Measurements from ENCODE around the gene KLF13.

Gene KLF13

DNA sequence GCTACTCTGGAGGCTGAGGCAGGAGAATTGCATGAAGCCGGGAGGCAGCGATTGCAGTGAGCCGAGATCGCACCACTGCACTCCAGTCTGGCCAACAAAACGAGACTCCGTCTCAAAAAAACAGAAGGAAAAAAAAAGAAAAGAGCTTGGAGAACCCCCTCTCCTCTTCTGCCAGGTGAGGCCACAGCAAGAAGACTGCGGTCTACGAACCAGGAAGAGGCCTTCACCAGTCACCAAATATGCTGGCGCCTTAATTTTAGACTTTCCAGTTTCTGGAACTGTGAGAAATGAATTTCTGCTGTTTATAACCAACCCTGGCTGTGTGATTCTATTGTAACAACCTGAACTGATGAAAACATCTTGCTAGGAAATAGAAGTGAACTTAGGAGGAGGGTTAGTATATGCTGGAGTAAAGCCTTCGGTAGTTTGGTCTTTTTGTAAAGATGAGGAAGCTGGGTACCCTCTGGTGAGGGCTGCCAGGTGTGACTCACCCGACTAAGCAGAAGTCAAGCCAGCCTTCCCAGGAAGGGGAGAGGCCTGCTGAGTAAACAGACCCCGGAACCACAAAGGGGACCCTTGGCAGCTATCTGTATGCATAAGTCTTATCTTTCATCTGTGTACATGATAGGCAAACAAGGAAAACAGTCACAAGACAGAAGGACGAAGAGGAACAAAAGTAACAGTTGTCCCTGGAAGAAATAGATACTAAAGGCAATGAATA, 78.7 kb downstream of the KLF13 start:
- no peak for DNase-seq

DNA sequence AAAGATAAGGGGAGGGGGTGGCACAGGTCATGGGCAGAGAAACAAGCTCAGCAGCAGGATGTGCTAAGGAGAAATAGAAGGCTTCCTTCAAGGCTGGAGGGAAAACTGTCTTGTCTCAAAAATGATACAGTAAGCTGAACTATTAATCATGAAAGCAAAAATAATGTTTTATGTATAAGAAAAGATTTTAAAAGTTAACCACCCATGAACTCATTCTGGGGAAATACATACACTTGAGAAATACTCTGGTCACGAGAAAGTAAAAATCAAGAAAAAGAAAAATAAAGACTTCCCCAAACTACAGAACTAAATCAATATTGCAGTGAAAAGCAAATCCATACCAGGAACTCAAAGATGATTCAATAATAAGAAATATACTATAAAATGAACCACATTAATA, 80.7 kb downstream of the KLF13 start:
- DNase-seq, result no peak

DNA sequence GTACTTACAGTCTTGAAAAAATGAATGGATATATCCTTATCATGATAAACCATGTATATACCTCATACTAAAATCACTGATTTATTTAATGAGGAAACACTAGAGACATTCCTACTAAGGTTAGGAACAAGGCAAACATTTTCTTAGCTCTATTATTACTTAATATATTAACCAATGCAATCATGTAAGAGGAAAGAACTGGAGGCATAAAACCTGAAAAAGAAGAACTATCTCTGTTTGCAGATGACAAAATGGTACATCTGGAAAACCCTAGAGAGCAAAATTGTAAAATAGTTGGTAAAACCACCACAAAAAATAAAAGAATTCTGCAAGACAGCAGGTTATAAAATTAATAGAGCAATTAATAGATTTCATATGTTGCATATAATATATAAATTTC, 81.2 kb downstream of the KLF13 start:
- no peak for DNase-seq

DNA sequence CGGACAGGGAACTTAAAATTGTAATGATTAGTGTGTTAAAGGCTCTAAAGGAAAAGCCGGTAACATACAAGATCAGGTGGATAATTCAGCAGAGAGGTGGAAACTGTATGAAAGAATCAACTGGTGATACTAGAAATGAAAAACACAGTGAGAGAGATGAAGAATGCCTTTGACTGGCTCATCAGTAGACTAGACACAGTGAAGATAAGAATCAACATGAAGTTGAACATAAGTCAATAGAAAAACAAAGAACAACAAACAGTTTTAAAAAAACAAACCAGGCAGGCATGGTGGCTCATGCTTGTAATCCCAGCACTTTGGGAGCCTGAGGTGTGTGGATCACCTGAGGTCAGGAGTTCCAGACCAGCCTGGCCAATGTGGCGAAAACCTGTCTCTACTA, 82.1 kb downstream of the KLF13 start:
- no peak for DNase-seq

DNA sequence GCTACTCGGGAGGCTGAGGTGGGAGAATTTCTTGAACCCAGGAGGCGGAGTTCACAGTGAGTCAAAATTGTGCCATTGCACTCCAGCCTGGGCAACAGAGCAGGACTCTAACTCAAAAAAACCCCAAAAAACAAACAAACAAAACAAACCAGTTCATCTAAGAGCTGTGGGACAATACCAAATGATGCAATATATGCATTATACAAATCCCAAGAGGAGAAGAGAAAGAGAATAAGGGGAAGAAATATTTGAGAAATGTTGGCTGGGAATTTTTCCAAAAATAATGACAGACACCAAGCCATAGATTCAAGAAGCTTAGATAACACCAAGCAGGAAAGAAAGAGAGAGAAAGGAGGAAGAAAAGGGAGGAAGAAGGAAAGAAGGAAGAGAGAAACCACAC, 82.5 kb downstream of the KLF13 start:
- no peak for DNase-seq

DNA sequence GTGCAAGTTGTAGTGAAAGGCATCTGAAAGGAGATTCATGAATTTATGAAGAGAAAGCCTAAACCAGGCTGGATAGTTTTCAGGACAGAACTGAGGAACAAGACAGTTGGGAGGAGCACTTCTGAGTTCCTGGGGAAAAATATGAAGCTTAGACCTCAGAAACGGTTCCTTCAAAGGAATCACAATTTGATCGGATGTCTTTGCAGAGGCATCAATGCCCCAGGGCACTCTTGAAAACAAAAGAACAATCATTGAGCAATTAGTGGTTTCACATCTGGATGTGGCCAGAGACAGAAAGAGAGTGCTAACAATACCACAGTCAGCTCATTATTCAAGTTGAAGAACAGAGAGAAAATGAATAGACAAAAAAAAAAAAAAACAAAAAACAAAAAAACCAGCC, 86.2 kb downstream of the KLF13 start:
- DNase-seq, result no peak

DNA sequence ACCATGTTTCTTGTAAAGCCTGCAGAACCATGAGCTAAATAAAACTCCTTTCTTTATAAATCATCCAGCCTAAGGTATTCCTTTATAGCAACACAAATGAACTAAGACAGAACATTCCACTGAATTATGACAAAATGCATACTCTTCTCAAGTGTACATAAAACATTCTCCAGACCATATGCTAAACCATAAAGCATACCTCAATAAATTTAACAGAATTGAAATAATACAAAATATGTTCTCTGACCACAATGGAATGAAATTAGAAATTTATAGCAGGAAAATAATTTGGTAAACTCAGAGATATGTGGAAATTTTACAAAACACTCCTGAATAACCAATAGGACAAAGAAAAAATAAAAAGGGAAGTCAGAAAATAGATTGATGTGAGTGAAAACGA, 88.6 kb downstream of the KLF13 start:
- DNase-seq, result no peak

DNA sequence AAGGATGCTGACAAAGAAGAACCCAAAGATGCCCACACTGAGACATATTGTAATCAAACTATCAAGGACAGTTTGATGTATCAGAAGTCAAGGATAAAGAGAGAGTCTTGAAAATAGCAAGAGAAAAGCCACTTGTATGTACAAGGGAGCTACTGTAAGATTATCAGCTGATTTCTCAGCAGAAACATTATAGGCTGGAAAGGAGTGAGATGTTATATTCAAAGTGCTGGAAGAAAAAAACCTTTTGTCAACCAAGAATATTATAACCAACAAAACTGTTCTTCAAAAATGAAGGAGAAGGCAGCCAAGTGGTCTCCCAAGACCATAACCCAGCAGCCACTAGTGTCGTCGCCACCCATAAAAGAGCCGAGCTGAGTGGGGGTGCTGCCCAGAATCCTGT, 93.2 kb downstream of the KLF13 start:
- DNase-seq, result no peak

DNA sequence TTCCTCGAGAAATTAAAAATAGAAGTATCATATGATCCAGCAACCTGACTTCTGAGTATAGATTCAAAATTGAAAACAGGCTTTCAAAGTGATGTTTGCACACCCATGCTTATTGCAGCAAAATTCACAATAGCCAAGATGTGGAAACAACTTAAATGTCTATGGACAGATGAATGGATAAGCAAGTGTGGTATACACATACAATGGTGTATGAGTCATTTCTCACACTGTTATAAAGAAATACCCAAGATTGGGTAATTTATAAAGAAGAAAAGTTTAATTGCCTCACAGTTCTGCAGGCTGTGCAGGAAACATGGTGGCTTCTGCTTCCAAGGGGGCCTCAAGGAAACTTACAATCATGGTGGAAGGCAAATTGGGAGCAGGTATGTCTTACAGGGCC, 100.8 kb downstream of the KLF13 start:
- DNase-seq, result no peak

Measured in NCI-H510A (cell line).